Fibroblast of lung (primary cell): Measurements from ENCODE around the gene SRPK2.

ENCODE experiments used
- CTCF ChIP-seq, 2 donors: IDR thresholded peaks in 1 of 2; conservative IDR thresholded peaks in 1 of 2; 1 replicate in 1 of 2; 2 replicates in 1 of 2; pipeline ENCODE4 v1.5.1; 2011 to 2012; ENCODE audit warnings: low read length in 2 of 2, control low read depth in 1 of 2, inconsistent platforms in 1 of 2, low read depth in 1 of 2, mild to moderate bottlenecking in 1 of 2
- EZH2 ChIP-seq: IDR thresholded peaks from 2 replicates; pipeline ENCODE4 v1.5.1; 2012; ENCODE audit warnings: low read length, control low read depth, mild to moderate bottlenecking; ENCODE audit errors: missing control alignments

GRCh38 chr7:105297309-105297708 is 91.4 kb downstream of the SRPK2 start:
- TF ChIP-seq CTCF (conservative IDR thresholded peaks at IDR 0.05 in 1 of 2, IDR thresholded peaks at IDR 0.05 in 1 of 2; ENCODE audit: low read depth in 1 of 2, low read length in 2 of 2) (no peak), EZH2 (no peak)
